HCT116 (cell line): ENCODE results near the gene PDZD8. TPM values are rescaled to one million over a fixed set of nuclear protein-coding genes. Genes with fewer than 3 reads are reported as not detected.
"Not testable (repeated sequence)": the region's sequence is repeated elsewhere in the genome, so short reads cannot be mapped to it uniquely, and the experiment has no call there.

ENCODE experiments used
- ATAC-seq: fragments of 200-7000 bp; cut with Tn5 transposase; 2 replicates; pipeline ENCODE4 v1.9.1; 2020; ENCODE audit warnings: mild to moderate bottlenecking, moderate library complexity
- BruUV-seq: library from RNA; stranded (reverse); fragments of 400-500 nt; replicated peaks from 2 replicates; lab custom pipeline; 2021; lab: Mats Ljungman, UMichigan
- CTCF ChIA-PET: fragments of 300-600 bp; sonication (Branson Sonifier 250); formaldehyde crosslinking; loops from one replicate; lab custom pipeline; 2021; ENCODE audit warnings: antibody characterized with exemption; lab: Charles Lee
- POLR2A ChIA-PET: fragments of 300-600, 350-600 bp; sonication (Branson Sonifier 250); formaldehyde crosslinking; loops from one replicate; lab custom pipeline; 2021; ENCODE audit warnings: antibody characterized with exemption; lab: Charles Lee
- RAD21 ChIA-PET, 2 experiments: fragments of 300-600 bp; sonication (Branson Sonifier 250); formaldehyde crosslinking; loops; one replicate each; lab custom pipeline; 2023; ENCODE audit warnings: low total read pairs in 2 of 2; ENCODE audit not compliant: uncharacterized antibody in 2 of 2, unreplicated experiment in 2 of 2, low non-redundant PET in 1 of 2; lab: Charles Lee
- DNase-seq: peaks from one replicate; pipeline ENCODE4 v3.0.0-alpha.2; 2010; ENCODE audit warnings: low read depth, low spot score
- H2AFZ ChIP-seq: fragments of 200-600 bp; shearing (Covaris generic), sonication (generic); 2 replicates; pipeline ENCODE4 v1.6.1; 2017; ENCODE audit warnings: low read depth, mixed run types, mixed read lengths, antibody characterized with exemption, low read length; ENCODE audit not compliant: poor library complexity, severe bottlenecking
- H3K27ac ChIP-seq: 2 replicates; pipeline ENCODE4 v1.5.1; 2012; ENCODE audit warnings: low read depth, low read length
- H3K27me3 ChIP-seq: fragments of 200-600 bp; sonication (generic); 2 replicates; pipeline ENCODE4 v1.6.1; 2016; ENCODE audit warnings: mixed run types, low read length, mixed read lengths; ENCODE audit not compliant: insufficient read depth
- H3K36me3 ChIP-seq, 2 experiments: fragments of 200-500 bp in 1 of 2; fragments of 200-600 bp in 1 of 2; sonication (Bioruptor generic) in 1 of 2; sonication (generic) in 1 of 2; 2 replicates each; pipeline versions ENCODE4 v1.5.1 to v1.6.1; 2014 to 2016; ENCODE audit warnings: low read length in 2 of 2, inconsistent platforms in 1 of 2, mixed read lengths in 1 of 2, mixed run types in 1 of 2; ENCODE audit not compliant: insufficient read depth in 2 of 2, control insufficient read depth in 1 of 2
- H3K4me1 ChIP-seq, 2 experiments: fragments of 200-600 bp in 1 of 2; sonication (generic) in 1 of 2; 2 replicates each; pipeline versions ENCODE4 v1.5.1 to v1.6.1; 2012 to 2017; ENCODE audit warnings: low read length in 2 of 2, inconsistent platforms in 1 of 2, mild to moderate bottlenecking in 1 of 2, mixed read lengths in 1 of 2, mixed run types in 1 of 2, moderate library complexity in 1 of 2; ENCODE audit not compliant: insufficient read depth in 2 of 2, control insufficient read depth in 1 of 2
- H3K4me2 ChIP-seq: fragments of 200-600 bp; sonication (generic); 2 replicates; pipeline ENCODE4 v1.6.1; 2017; ENCODE audit warnings: mixed run types, low read length, mixed read lengths
- H3K4me3 ChIP-seq, 2 experiments: fragments of 200-600 bp in 1 of 2; sonication (generic) in 1 of 2; replicated peaks in 1 of 2; 2 replicates each; pipeline ENCODE4 v1.5.1; 2011 to 2016; ENCODE audit warnings: low read length in 2 of 2, control low read depth in 1 of 2, low read depth in 1 of 2, mild to moderate bottlenecking in 1 of 2, mixed read lengths in 1 of 2, mixed run types in 1 of 2
- H3K79me2 ChIP-seq: fragments of 200-600 bp; sonication (generic); 2 replicates; pipeline ENCODE4 v1.6.1; 2017; ENCODE audit warnings: mild to moderate bottlenecking, mixed run types, low read length, moderate library complexity, mixed read lengths; ENCODE audit not compliant: insufficient read depth
- H3K9ac ChIP-seq: fragments of 200-600 bp; sonication (generic); 2 replicates; pipeline ENCODE4 v1.6.1; 2016; ENCODE audit warnings: low read length, mixed read lengths
- H3K9me2 ChIP-seq: fragments of 200-600 bp; sonication (generic), shearing (Covaris generic); 2 replicates; pipeline ENCODE4 v1.6.1; 2017; ENCODE audit warnings: mixed run types, mild to moderate bottlenecking, moderate library complexity; ENCODE audit not compliant: insufficient read depth
- H3K9me3 ChIP-seq, 2 experiments: fragments of 200-500 bp in 1 of 2; fragments of 200-600 bp in 1 of 2; sonication (Bioruptor generic) in 1 of 2; sonication (generic) in 1 of 2; 2 replicates each; pipeline ENCODE4 v1.6.1; 2014 to 2017; ENCODE audit warnings: low read length in 2 of 2, mixed read lengths in 2 of 2, inconsistent platforms in 1 of 2, low read depth in 1 of 2, mild to moderate bottlenecking in 1 of 2, mixed run types in 1 of 2, moderate library complexity in 1 of 2; ENCODE audit not compliant: control insufficient read depth in 1 of 2, insufficient read depth in 1 of 2
- H4K20me1 ChIP-seq: fragments of 200-600 bp; sonication (generic), shearing (Covaris generic); 2 replicates; pipeline ENCODE4 v1.6.1; 2017; ENCODE audit warnings: mixed run types, mild to moderate bottlenecking, moderate library complexity; ENCODE audit not compliant: insufficient read depth
- CBX3 ChIP-seq: IDR thresholded peaks from 2 replicates; pipeline ENCODE4 v1.6.1; 2012; ENCODE audit warnings: low read depth
- CEBPB ChIP-seq: IDR thresholded peaks from 2 replicates; pipeline ENCODE4 v1.6.1; 2012; ENCODE audit warnings: low read depth
- ELF1 ChIP-seq: IDR thresholded peaks from 2 replicates; pipeline ENCODE4 v1.6.1; 2012; ENCODE audit warnings: low read depth, borderline replicate concordance
- EZH2 ChIP-seq: fragments of 200-600 bp; sonication (generic); IDR thresholded peaks from 2 replicates; pipeline ENCODE4 v1.6.1; 2017; ENCODE audit warnings: antibody characterized with exemption, mixed run types
- EZH2phosphoT487 ChIP-seq: fragments of 200-600 bp; IDR thresholded peaks from 2 replicates; pipeline ENCODE4 v1.6.1; 2018; ENCODE audit warnings: antibody characterized with exemption, borderline replicate concordance
- FOSL1 ChIP-seq: IDR thresholded peaks from 2 replicates; pipeline ENCODE4 v1.6.1; 2012; ENCODE audit warnings: low read depth
- POLR2AphosphoS5 ChIP-seq: IDR thresholded peaks from 2 replicates; pipeline ENCODE4 v1.6.1; 2011; ENCODE audit warnings: mild to moderate bottlenecking, low read depth, low read length, moderate library complexity
- SP1 ChIP-seq: IDR thresholded peaks from 2 replicates; pipeline ENCODE4 v1.6.1; 2012; ENCODE audit warnings: low read depth
- SRF ChIP-seq: IDR thresholded peaks from 2 replicates; pipeline ENCODE4 v1.6.1; 2012; ENCODE audit warnings: low read depth
- TCF7L2 ChIP-seq: IDR thresholded peaks from 2 replicates; pipeline ENCODE4 v1.7.0; 2011; ENCODE audit warnings: borderline replicate concordance, inconsistent platforms; ENCODE audit not compliant: insufficient read depth, insufficient read length; ENCODE audit errors: extremely low read depth
- YY1 ChIP-seq: IDR thresholded peaks from 2 replicates; pipeline ENCODE4 v1.6.1; 2011; ENCODE audit warnings: low read length, low read depth, moderate library complexity, mild to moderate bottlenecking; ENCODE audit not compliant: insufficient replicate concordance; ENCODE audit errors: extremely low read depth
- ZNF274 ChIP-seq: fragments of 200-500 bp; sonication (Bioruptor generic); IDR thresholded peaks from 2 replicates; pipeline ENCODE4 v1.6.1; 2014; ENCODE audit warnings: mild to moderate bottlenecking, low read depth, low read length, inconsistent platforms
- intact Hi-C: fragments of 100-400 bp; cut with micrococcal nuclease; formaldehyde crosslinking; loops from 2 replicates; pipeline ENCODE4 v1.10.0; 2022
- total RNA-seq: library from RNA; stranded (reverse); gene quantifications from one replicate; pipeline ENCODE4 v1.2.1, GENCODE V29; 2021; ENCODE audit not compliant: unreplicated experiment
- TF ChIP-seq, protein P1 (sequence below): IDR thresholded peaks from 2 replicates; pipeline ENCODE4 v1.6.1; 2012
- TF ChIP-seq, protein P2 (sequence below): IDR thresholded peaks from 2 replicates; pipeline ENCODE4 v1.6.1; 2012; ENCODE audit warnings: low read depth

The PDZD8 gene
- total RNA-seq, 1 experiment from 2014 or later, result 61.7 TPM

DNA sequence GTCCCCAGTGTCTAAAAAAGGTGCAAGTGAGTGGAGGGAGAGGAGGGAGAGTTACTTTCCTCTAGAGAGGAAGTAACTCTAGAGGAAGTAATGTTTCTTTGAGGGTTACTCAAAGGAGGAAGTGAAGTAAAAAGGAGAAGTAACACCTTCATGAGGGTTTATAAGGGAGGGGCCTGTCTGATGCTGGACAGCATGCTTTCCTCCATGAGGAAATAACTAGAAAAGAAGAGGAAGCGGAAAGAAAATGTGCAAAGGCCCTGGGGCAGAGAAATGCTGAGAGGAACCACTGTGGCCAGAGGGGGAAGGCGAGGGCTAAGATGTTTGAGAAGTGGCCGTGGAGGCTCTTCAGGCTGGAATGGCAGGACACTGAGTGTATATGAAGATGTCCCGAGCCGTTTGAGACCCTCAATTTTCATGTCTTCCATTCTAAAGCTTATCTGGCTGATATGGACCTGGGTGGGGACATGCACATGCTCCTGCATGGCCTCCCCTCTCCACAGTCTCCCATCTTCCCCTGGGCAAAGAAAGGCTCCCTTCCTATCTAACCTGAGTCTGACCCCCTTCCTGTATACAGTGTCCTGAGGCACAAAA, 137.7 kb downstream of the PDZD8 start:
- intact Hi-C loops, result no loop called here
- Histone ChIP-seq H3K4me2 (no peak overlapping the region), H4K20me1 (no peaks in the 10 kb centered on the region), H3K79me2 (no peaks in the 10 kb centered on the region), H3K9ac (no peak overlapping the region), H3K4me1 (no peaks in the 10 kb centered on the region), H3K36me3 (no peaks in the 10 kb centered on the region), H3K9me3 (no peaks in the 10 kb centered on the region), H3K4me3 (no peak overlapping the region), H2AFZ (no peak overlapping the region), H3K27ac (no peak overlapping the region), H3K27me3 (no peaks in the 10 kb centered on the region; the same call in 1 of the 2 replicates), H3K9me2 (no peaks in the 10 kb centered on the region)
- ChIA-PET CTCF (interaction anchor here (1.6 kb wide), 1 partner anchor 21 kb away, joined by 6 read pairs; no protein-coding TSS in a partner anchor), POLR2A (no interaction called here), RAD21 (no interaction called here)
- no peak for DNase-seq
- TF ChIP-seq ELF1 (no peak), TCF7L2 (no peak), POLR2AphosphoS5 (no peak), SRF (no peak), FOSL1 (no peak), EZH2phosphoT487 (no peak), EZH2 (no peak), CEBPB (no peak), SP1 (no peak), CBX3 (no peak), YY1 (no peak), ZNF274 (no peak)
- TF ChIP-seq, protein P1, sequence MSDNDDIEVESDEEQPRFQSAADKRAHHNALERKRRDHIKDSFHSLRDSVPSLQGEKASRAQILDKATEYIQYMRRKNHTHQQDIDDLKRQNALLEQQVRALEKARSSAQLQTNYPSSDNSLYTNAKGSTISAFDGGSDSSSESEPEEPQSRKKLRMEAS, result no peak
- TF ChIP-seq, protein P2, sequence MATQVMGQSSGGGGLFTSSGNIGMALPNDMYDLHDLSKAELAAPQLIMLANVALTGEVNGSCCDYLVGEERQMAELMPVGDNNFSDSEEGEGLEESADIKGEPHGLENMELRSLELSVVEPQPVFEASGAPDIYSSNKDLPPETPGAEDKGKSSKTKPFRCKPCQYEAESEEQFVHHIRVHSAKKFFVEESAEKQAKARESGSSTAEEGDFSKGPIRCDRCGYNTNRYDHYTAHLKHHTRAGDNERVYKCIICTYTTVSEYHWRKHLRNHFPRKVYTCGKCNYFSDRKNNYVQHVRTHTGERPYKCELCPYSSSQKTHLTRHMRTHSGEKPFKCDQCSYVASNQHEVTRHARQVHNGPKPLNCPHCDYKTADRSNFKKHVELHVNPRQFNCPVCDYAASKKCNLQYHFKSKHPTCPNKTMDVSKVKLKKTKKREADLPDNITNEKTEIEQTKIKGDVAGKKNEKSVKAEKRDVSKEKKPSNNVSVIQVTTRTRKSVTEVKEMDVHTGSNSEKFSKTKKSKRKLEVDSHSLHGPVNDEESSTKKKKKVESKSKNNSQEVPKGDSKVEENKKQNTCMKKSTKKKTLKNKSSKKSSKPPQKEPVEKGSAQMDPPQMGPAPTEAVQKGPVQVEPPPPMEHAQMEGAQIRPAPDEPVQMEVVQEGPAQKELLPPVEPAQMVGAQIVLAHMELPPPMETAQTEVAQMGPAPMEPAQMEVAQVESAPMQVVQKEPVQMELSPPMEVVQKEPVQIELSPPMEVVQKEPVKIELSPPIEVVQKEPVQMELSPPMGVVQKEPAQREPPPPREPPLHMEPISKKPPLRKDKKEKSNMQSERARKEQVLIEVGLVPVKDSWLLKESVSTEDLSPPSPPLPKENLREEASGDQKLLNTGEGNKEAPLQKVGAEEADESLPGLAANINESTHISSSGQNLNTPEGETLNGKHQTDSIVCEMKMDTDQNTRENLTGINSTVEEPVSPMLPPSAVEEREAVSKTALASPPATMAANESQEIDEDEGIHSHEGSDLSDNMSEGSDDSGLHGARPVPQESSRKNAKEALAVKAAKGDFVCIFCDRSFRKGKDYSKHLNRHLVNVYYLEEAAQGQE, result no peak
- ATAC-seq, result no peak
- BruUV-seq, result no TSS peak

DNA sequence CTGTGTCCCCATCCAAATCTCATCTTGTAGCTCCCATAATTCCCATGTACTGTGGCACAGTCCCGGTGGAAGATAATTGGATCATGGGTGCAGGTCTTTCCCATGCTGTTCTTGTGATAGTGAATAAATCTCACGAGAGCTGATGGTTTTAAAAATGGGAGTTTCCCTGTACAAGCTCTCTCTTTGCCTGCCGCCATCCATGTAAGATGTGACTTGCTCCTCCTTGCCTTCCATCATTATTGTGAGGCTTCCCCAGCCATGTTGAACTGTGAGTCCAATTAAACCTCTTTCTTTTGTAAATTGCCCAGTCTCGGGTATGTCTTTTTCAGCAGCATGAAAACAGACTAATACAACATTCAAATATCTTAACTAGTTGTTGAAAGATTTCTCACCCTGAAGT, 145.1 kb downstream of the PDZD8 start:
- DNase-seq, H3K4me3 ChIP-seq, BruUV-seq, H3K27ac ChIP-seq, H4K20me1 ChIP-seq, intact Hi-C loops, H3K4me2 ChIP-seq, H2AFZ ChIP-seq, H3K9me2 ChIP-seq, H3K79me2 ChIP-seq, H3K4me1 ChIP-seq, H3K9me3 ChIP-seq, H3K9ac ChIP-seq, ATAC-seq, POLR2A ChIA-PET, RAD21 ChIA-PET, H3K36me3 ChIP-seq: not testable (repeated sequence)
- H3K27me3 ChIP-seq, result peaks cover 28% of the 10 kb centered on the region; the same call in 1 of the 2 replicates
- CTCF ChIA-PET, result interaction anchor here (0.6 kb wide), 2 partner anchors 13 to 220 kb away, joined by 3 read pairs; no protein-coding TSS in a partner anchor
